ENCODE results near the gene SYT8.
"Not testable (repeated sequence)": the region's sequence is repeated elsewhere in the genome, so short reads cannot be mapped to it uniquely, and the experiment has no call there.

The SYT8 gene, protein sequence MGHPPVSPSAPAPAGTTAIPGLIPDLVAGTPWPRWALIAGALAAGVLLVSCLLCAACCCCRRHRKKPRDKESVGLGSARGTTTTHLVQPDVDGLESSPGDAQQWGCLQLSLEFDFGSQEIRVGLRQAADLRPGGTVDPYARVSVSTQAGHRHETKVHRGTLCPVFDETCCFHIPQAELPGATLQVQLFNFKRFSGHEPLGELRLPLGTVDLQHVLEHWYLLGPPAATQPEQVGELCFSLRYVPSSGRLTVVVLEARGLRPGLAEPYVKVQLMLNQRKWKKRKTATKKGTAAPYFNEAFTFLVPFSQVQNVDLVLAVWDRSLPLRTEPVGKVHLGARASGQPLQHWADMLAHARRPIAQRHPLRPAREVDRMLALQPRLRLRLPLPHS

DNA sequence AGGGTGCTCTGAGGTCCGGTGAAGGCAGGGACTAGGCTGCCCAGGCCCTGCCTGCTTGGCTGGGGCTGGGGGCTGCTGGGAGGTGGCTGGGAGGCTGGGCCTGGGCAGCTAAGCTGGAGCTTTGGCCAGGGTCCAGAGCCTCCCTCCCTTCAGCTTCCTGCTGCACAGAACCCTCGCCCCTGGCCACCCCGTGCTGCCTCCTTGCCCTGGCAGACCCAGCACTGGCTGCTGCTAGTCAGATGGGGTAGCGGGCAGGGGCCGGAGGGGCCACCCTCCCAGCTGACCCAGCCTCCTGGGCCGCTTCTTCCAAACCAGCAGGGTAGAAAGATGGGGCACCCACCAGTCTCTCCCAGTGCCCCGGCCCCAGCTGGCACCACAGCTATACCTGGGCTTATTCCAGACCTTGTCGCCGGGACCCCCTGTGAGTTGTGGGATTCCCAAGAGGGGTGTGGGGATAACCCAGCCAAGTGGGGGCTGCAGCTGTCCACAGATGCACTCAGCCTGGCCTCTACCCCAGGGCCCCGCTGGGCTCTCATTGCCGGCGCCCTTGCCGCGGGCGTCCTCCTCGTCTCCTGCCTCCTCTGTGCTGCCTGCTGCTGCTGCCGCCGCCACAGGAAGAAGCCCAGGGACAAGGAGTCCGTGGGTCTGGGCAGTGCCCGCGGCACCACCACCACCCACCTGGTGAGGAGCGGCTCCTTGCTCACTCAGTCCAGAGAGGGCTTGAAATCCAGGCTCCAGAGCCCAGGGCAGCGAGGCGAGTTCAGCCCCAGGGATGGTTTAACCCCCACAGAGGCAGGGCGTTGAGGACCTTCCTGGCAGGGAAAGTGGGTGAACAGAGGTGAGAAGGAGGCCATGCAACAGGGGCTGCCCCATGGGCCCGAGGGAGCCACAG is at the start of gene SYT8:
SYT8 (plus strand) TSS at position 212 of the 892 bp plus-strand sequence; CDS start at position 328, 116 bp downstream.
- DNase-seq (ENCODE audit: low read depth in 2 of 2, low spot score in 1 of 2), result no peak

DNA sequence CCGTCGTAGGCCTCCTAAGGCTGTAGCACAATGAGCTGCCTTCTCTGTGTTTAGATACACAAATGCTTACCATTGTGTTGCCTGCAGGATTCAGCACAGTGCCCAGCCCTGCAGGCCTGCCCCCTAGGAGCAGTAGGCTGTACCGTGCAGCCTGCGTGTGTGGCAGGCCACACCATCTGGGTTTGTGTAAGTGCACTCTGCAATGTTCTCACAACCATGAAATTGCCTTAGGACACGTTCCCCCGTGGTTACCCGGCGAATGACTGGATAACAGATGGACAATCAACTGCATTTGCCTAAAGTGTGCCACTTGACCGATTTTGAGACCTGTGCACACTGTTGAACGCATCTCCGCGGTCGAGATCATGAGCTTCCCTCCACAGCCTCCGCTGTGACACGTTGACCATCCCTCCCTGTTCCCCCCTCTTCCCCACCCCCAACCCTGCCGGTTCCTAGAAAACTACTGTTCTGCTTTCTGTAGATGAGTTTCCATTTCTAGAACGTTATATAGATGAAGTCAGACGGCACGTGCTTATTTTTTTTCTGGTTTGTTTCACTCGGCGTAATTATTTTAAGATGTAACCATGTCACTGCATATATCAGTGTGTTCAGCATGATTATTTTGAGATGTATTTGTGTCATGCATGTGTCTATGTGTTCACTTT is 48.9 kb upstream of the SYT8 start:
- no peak for DNase-seq (ENCODE audit: low read depth in 2 of 2, low spot score in 1 of 2)

DNA sequence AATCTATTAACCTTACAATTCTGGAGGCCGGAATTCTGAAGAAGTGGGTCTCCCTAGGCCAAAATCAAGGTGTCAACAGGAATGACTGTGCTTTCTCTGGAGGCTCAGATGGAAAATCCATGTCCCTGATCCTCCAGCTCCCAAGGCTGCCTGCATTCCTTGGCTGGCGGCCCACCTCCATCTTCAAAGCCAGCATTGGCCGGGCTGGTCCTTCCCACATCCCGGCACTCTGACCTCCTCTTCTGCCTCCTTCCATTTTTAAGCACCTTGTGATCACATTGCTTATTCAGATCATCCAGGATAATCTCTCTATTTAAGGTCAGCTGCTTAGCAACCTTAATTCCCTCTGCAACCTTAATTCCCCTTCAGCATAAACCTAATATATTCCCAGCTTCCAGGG is 48.3 kb upstream of the SYT8 start:
- no peak for DNase-seq (ENCODE audit: low read depth in 2 of 2, low spot score in 1 of 2)

DNA sequence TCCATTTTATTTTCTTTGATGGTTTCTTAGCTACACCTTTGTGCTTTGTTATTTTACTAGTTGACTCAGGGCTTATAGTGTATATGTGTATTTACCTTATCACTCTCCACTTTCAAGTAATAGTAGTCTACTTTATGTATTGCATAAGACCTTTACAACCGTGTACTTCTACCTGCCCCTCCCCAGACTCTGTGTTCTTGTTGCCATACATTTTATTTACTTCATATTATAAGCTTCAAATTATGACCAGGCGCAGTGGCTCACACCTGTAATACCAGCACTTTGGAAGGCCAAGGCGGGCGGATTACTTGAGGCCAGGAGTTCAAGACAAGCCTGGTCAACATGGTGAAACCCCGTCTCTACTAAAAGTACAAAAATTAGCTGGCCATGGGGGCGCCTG is 42.9 kb upstream of the SYT8 start:
- no peak for DNase-seq (ENCODE audit: low read depth in 2 of 2, low spot score in 1 of 2)

DNA sequence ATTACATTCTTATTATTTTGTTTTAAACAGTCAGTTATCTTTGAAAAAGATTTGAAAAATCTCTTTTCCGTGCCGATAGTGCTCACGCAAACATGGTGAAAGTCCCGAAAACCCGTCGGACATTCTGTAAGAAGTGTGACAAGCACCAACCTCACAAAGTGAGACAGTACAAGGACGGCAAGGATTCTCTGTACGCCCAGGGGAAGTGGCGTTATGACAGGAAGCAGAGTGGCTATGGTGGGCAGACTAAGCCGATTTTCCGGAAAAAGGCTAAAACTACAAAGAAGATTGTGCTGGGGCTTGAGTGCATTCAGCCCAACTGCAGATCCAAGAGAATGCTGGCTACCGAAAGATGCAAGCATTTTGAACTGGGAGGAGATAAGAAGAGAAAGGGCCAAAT is 42.3 kb upstream of the SYT8 start:
- DNase-seq (ENCODE audit: low read depth in 2 of 2, low spot score in 1 of 2), result no peak

DNA sequence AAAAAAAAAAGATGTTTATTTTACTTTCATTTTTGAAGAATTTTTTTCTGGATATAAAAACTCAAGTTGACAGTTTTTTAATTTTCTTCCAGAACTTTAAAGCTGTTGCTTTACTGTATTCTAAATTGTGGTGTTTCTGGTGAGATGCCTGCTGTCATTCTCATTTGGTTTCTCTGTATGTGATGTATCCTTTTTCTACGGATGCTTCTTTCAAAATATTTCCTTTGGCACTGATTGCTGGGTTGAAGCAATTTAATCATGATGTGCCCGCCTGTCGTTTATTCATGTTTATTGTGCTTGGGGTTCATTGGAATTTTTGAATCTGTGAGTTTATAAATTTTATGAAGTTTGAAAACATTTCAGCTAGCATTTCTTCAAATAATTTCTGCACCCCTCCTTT is 41.7 kb upstream of the SYT8 start:
- DNase-seq (ENCODE audit: low read depth in 2 of 2, low spot score in 1 of 2), result no peak

DNA sequence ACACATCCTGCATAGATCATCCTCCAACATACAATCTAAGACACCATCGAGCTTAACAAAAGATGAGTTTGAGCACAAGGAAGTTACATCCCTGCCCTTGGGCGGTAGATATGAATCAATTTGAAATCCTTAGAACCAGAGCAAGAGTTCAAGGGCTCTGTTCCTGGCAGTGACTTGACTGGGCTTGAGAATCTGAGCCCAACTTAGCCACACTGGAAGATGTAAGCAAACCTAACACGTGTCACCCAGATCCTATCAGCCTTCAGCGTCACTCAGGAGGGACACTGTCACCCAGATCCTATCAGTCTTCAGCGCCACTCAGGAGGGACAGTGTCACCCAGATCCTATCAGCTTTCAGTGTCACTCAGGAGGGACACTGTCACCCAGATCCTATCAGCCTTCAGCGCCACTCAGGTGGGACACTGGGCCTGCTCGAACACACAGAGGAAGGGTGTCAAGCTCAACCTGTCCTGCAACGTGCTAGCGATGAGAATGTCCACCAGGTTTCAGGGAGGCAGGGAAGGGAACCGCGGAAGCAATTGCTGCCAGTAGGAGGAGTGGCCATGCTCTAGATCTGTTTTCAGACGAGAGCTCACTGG is 38.3 kb upstream of the SYT8 start:
- no peak for DNase-seq (ENCODE audit: low read depth in 2 of 2, low spot score in 1 of 2)

DNA sequence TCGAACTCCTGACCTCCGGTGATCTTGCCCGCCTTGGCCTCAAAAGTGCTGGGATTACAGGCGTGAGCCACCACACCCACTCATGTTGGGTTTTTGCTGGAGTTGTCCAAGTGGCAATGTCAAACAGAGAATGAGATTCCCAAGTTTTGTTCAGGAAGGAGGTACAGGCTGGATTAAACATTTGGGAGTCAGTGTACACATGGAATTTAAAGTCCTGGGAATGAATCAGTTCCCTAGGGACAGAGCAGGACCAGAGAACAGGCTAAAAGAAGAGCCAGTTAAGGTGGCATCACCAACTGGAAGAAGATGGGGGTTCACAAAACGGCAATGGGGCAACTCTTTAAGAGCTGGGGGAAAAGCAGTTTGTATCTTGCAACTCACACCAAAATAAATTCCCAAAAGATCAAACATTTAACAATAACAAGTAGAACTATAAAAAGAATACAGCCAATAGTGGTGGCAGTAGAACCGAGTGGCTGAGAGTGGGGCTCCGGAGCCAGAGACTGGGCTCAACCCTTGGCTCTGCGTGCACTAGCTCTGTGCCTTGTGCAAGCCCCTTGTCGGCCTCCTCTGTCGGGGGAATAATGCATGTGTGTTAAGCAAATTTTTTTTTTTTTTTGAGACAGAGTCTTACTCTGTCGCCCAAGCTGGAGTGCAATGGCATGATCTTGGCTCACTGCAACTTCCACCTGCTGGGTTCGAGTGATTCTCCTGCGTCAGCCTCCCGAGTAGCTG is 37.2 kb upstream of the SYT8 start:
- DNase-seq (ENCODE audit: low read depth in 2 of 2, low spot score in 1 of 2), result no peak

DNA sequence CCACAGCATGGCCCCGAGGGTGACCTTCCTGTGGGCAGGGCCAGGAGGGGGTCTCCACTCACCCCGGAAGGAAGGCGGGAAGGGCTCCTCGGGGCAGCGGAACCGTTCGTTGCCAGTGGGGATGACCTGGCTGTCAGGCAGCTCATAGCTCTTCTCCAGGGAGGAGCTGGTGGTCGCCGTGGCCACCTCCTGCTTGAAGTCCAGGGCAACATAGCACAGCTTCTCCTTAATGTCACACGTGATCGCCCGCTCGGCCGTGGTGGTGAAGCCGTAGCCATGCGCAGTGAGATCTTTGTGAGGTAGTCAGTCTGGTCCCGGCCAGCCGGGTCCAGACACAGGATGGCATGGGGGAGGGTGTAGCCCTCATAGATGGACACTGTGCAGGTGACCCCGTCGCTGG is 31.5 kb upstream of the SYT8 start:
- DNase-seq (ENCODE audit: low read depth in 2 of 2, low spot score in 1 of 2), result no peak

DNA sequence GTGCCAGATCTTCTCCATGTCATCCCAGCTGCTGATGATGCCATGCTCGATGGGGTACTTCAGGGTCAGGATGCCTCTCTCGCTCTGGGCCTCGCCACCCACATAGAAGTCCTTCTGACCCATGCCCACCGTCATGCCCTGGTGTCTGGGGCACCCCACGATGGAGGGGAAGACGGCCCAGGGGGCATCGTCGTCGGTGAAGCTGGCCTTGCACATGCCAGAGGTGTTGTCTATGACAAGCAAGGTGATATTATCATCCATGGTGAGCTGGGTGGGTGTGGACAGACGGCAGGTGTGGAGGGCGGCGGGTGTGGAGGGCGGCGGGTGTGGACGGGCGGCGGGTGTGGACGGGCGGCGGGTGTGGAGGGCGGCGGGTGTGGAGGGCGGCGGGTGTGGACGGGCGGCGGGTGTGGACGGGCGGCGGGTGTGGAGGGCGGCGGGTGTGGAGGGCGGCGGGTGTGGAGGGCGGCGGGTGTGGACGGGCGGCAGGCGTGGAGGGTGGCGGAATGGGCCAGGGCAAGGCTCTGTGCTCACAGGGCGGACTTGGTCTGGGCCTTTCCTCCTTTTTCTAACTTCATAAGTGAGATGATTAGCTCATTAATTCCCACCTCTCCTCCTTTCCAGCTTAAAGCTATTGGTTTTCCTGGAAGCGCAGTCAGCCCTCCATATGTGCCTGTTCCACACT is 30.8 kb upstream of the SYT8 start:
- DNase-seq (ENCODE audit: low read depth in 2 of 2, low spot score in 1 of 2), result not testable (repeated sequence)

DNA sequence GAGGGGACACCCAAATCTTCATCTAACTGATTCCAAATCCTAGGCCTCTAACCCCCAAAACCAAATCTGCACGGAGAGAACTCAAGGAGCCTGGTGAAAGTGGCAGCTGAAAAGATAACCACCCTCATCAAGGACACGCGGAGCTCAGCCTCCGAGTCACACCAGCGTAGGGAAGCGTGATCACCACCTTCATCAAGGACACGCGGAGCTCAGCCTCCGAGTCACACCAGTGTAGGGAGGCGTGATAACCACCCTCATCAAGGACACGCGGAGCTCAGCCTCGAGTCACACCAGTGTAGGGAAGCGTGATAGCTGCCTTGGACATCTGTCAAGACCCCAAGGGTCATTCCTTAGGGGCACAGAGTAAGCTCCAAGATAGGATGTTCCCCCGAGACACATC is 29.3 kb upstream of the SYT8 start:
- no peak for DNase-seq (ENCODE audit: low read depth in 2 of 2, low spot score in 1 of 2)

DNA sequence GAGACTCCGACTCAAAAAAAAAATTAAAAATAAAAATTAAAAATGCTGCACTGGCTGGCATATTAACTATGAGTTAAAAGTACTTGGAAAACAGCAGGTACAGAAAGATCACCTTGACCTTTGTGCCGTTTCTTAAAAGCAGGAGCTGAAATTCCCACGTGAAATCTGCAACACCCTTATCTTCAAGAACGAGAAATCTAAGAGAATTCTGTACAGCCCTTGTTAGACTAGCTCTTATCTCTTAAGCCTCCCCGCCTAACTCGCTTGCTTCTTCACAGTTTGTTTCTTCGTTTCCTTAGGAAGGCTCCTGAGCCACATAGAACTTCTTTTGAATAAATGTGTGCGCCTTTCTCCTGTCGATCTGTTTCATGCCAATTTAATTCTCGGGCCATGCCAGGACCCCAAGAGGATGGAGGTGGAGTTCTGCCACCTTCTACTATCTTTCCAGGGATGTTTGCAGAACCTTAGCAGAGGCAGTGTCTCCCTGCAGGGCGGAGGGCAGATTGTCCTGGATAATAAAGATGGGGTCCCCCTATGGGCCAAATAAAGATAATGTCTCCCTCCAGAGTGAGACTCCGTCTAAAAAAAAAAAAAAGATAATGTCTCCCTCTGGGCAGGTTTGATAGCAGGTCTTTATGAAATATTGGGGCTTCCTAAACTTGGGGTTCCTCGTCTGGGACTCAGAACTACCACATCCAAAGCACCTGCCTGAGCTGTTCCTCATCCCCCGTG is 27.4 kb upstream of the SYT8 start:
- no peak for DNase-seq (ENCODE audit: low read depth in 2 of 2, low spot score in 1 of 2)

DNA sequence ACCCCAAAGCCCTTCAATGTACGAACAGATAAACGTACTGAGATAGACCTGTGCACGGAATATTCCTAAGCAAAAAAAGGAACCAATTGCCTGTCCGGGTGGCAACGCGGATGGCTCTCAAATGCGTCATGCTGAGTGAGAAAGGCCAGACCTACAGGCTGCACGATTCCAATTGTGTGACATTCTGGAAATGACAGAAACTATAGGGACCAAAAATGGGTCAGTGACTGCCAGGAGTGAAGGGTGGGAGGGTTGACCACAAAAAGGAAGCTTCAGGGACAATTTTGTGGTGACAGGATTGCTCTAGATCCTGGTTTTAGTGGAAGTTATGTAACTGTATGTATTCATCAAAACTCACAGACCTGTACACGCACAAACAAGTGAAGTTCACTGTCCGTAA is 24.0 kb upstream of the SYT8 start:
- DNase-seq (ENCODE audit: low read depth in 2 of 2, low spot score in 1 of 2), result no peak

DNA sequence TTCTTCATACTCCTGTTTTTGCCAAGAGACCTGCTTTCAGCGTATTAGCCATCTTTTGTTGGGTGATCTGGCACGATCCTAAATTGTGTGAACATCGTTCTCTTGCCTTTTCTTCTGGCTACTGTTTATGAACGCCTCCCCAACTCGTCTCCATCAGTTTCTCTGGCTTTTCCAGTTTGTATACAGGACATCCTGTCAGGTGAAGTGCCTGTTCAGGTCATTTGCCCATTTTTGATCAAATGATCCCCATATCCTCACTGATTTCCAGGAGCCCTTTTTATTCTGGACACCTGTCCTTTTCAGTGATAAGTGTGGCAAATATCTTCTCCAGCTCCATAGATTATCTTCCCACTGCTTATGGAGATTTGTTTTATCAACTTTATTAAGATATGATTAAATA is 22.5 kb upstream of the SYT8 start:
- no peak for DNase-seq (ENCODE audit: low read depth in 2 of 2, low spot score in 1 of 2)

DNA sequence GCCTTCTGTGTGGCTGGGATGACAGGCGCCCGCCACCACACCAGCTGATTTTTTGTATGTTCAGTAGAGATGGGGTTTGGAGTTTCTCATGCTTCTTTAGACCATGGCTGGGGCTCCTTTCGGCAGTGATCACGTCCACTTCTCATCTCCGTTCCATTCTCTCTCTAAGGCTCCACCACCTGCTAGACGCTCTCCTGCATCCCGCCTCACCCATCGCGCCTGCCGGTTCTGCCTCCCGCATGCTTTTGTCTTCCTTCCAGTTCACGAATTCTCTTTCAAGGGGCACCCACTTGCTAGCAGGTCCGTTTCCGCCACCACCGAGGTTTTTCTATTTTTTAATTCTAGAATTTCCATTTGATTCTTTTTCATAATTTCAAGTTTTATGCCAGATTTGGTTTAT is 22.0 kb upstream of the SYT8 start:
- no peak for DNase-seq (ENCODE audit: low read depth in 2 of 2, low spot score in 1 of 2)

DNA sequence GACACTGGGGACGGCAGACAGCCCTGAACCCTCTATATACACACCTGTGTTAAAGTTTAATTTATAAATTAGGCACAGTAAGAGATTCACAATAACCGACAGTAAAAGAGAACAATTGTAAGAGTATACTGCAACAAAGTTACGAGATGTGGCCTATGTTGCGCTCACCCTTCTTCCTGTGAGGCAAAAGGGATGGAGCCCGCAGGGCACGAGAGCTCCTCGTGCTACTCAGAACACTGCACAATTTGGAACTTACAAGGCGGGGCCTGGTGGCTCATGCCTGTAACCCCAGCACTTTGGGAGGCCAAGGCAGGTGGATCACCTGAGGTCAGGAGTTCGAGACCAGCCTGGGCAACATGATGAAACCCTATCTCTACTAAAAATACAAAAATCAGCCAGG is 21.4 kb upstream of the SYT8 start:
- not testable (repeated sequence) for DNase-seq (ENCODE audit: low read depth in 2 of 2, low spot score in 1 of 2)

DNA sequence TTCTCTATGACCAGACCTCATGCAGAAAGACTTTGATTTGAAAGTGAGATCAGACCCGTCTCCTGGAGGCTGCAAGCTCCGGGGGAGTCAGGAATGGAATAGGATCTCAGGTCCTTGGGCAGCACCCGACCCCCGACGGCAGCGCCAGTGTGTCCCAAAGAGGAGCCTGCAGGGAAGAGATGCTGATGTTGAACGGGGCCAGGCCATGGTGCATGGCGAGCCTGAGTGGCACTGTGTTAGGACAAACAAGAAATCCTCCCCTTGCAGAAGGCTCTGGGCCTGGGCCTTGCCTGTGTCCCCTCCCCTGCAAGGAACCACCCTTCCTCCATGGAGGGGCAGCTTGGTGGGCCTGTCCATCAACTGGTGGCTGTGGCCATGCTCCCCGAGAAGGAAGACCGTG is 20.1 kb upstream of the SYT8 start:
- DNase-seq (ENCODE audit: low read depth in 2 of 2, low spot score in 1 of 2), result no peak

DNA sequence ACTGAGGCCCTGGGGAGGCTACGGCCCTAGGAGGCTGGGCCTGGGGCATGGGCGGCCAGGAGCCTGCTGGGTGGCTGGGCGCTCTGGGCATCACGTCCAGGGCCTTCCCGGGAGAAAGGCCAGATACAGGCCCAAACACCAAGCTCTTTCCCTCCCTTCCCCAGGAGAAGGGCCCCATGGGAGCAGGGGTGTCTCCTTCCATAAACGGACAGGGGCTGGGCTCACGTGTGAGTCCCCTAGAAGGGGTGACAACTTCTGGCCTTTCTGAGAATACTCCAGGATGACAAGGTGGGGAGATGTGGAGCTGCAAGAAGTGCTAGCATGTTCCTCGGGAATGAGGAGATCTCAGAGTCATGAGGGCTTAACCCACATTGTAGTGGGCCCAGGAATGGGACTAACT is 19.5 kb upstream of the SYT8 start:
- DNase-seq (ENCODE audit: low read depth in 2 of 2, low spot score in 1 of 2), result no peak

DNA sequence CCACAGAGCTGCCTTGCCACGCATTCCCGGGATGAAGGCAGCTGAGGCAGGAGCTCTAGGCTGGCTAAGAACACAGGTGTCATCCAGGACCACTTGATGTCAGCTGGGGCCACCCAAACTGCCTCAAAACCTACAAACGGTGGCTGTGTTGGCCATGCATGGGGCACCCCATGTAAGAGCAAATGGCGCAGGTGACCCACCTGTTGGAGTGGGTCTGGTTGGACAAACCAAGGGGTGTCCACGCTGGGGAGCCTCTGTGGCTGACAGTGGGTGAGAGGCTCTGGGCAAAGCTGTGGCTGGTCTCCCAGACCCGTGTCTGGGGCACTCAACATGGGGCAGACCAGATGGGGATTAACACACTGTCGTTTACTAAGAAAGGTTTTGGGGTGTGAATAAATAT is 19.0 kb upstream of the SYT8 start:
- DNase-seq (ENCODE audit: low read depth in 2 of 2, low spot score in 1 of 2), result no peak

DNA sequence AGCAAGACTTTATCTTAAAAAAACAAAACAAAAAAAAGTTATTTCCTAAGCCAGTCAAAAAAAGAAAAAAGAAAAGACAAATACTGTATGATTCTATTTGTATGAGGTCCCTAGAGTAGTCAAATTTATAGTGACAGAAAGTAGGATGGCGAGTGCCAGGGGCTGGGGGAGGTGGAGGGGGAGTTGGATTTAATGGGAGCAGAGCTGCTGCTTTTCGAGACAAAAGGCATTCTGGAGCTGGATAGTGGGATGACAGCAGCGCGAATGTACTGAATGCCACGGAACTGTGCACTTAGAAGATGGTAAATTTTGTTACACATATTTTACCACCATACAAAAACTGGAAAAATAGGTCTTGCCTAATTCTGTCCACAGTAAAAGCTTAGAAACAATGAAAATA is 17.8 kb upstream of the SYT8 start:
- no peak for DNase-seq (ENCODE audit: low read depth in 2 of 2, low spot score in 1 of 2)
